ENCODE data around the gene VSTM2L.

DNA sequence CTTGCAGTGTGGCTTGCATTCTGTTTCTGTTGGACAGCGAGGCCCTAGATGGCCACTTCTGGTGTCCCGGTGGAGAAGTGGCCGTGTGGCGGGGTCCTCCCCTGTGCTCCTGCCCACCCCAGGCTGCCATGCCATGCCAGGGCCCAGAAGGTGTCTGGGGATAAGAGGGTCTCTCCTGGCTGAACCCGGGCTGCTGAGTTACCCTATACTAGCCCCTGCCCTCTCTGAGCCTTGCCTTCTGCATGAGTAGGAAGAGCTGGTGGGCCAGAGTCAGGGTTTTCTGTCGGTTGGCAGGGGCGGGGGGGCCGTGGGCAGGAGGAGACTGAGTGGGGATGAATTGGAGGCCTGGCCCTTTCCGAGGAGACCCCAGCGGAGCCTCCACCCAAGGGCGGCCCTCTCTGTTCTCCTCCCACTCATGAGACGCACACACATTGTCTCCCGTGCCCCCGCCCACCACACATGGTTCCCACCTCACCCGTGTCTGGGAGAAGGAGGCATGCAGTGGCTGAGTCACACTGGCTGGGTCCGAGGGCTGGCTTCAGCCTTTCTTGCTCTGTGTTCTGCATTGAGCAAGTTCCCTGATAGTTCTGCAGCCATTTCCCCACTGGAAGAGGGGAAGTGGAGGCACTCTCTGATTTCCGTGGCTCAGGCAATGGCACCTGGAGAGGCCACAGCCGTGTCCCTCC is 24.6 kb downstream of the VSTM2L start:
- TF ChIP-seq, protein P1, sequence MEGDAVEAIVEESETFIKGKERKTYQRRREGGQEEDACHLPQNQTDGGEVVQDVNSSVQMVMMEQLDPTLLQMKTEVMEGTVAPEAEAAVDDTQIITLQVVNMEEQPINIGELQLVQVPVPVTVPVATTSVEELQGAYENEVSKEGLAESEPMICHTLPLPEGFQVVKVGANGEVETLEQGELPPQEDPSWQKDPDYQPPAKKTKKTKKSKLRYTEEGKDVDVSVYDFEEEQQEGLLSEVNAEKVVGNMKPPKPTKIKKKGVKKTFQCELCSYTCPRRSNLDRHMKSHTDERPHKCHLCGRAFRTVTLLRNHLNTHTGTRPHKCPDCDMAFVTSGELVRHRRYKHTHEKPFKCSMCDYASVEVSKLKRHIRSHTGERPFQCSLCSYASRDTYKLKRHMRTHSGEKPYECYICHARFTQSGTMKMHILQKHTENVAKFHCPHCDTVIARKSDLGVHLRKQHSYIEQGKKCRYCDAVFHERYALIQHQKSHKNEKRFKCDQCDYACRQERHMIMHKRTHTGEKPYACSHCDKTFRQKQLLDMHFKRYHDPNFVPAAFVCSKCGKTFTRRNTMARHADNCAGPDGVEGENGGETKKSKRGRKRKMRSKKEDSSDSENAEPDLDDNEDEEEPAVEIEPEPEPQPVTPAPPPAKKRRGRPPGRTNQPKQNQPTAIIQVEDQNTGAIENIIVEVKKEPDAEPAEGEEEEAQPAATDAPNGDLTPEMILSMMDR (IDR thresholded peaks at IDR 0.05; ENCODE audit: borderline replicate concordance, extremely low read depth, low read length, poor library complexity, severe bottlenecking) = no peak
- TF ChIP-seq EZH2 (IDR thresholded peaks at IDR 0.05; ENCODE audit: borderline replicate concordance, low read depth, low read length, severe bottlenecking) = no peak

All from DND-41 (cell line).